ENCODE data around the gene TTC9B.

DNA sequence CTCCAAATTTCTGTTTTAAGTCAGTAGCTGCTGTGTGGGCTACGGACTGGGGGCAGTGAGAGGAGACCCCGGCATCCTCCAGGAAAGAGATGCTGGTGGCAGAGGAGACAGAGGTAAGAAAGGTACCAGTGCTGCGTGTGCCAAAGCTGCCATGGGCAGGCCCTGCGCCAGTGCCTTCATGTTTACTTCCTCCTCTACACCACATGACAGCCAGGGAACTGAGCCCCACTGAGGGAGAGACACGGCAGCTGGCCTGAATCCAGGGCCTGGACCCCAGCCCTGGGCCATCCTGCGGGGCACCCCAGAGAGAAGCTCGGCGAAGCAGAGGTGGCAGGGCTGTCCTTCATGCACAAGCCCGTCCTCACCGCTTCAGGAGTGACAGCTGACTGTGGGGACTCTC, 31.0 kb upstream of the TTC9B start:
- no peak for TF ChIP-seq CTCF (conservative IDR thresholded peaks at IDR 0.05; ENCODE audit: low read depth in 2 of 2)
- TF ChIP-seq CREB1 (CRISPR knock-in tag; IDR thresholded peaks at IDR 0.05; ENCODE audit: low read depth), result no peak
